H7 (cell line): Measurements from ENCODE around the gene CRYBG3. TPM values are rescaled to one million over a fixed set of nuclear protein-coding genes. Genes with fewer than 3 reads are reported as not detected.
"Not testable (repeated sequence)": the region's sequence is repeated elsewhere in the genome, so short reads cannot be mapped to it uniquely, and the experiment has no call there.

Experiments
- DNase-seq: peaks from one replicate; pipeline ENCODE4 v3.0.0; 2012
- H3K27me3 ChIP-seq: 2 replicates; pipeline ENCODE4 v1.6.0; 2011; ENCODE audit warnings: mild to moderate bottlenecking, low read length; ENCODE audit not compliant: control insufficient read depth, insufficient read depth
- H3K36me3 ChIP-seq: replicated peaks from 2 replicates; pipeline ENCODE4 v1.5.1; 2011; ENCODE audit warnings: low read length; ENCODE audit not compliant: control insufficient read depth, insufficient read depth
- H3K4me3 ChIP-seq: 2 replicates; pipeline ENCODE4 v1.5.1; 2011; ENCODE audit warnings: low read depth, mild to moderate bottlenecking, control low read depth, low read length, moderate library complexity; ENCODE audit not compliant: insufficient read depth
- total RNA-seq: library from RNA; depleted of rRNA; stranded (reverse); fragments of >200 nt; shearing (Covaris generic); gene quantifications from 2 replicates; pipeline ENCODE4 v1.2.3, GENCODE V29; 2014

The CRYBG3 gene
- total RNA-seq, 1 experiment from 2014 or later: 3.7 TPM

DNA sequence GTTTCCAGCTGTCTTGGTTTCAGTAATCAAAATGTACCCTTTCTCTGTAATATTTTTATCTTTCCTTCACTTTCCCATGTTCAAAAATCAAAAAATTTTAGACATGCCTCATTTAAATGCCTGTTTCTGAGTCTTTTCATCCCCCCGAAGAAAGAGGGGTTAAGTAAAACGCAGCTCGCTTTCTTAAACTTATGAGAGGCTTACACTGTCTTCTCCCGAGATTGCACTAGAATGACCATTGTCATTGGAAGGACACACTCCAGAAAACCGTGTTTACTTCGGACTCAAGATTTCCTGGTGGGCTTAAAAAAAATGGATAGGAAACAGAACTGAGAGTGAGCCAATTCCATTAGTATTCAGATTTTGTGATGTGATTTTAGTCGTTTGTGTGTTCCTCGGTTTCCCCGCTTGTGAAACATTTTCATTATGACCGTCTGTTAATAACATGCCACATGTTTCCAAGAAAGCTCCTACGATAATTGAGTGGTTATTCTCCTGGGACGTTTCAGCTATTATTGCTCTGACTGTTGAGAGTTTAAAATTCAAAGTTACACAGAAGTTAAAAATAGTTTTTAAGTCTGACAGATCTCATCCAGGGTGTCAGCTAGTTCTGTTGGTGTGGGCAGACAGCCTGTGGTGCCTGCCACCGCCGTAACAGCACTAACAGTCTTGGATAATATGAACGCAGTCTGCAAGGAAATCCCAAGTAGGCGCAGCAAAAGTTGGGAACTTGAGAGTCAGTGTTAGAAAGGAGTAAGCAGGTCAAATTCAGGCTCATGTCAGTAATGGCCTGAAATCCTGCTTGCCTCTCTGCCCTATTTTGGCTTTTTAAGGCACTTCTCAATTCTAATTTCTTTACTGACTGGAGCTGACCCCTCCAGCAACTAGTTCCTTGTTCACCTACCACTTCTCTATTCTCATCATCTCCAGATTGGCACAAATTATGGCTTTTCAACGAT lies 1.5 kb downstream of the CRYBG3 start:
- peak overlapping the region; percentile 77; the same call in 1 of the 2 replicates for H3K4me3 ChIP-seq
- peaks cover 33% of the 10 kb centered on the region for H3K27me3 ChIP-seq
- no peak for DNase-seq
- H3K36me3 ChIP-seq: no peaks in the 10 kb centered on the region

DNA sequence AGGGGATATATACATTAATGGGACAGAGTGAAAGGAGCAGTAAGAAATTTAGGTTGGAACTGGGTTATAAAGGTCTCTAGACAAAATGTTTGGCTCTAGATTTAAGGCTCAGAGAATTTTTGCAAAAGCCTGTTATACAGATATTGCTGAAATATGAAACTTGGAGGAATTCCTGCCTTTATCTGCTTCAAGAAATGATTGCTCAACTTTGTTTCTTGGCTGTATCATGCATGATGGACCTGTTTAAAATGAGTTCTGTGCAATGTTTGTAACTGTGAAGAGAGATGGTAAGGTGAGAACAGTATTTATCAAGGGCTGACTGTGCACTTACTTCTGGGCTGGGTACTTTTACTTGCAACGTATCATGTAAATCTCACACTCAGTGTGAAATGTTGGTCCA lies 3.3 kb downstream of the CRYBG3 start:
- H3K4me3 ChIP-seq: no peak overlapping the region
- DNase-seq: no peak
- H3K36me3 ChIP-seq: no peaks in the 10 kb centered on the region
- peaks cover 32% of the 10 kb centered on the region for H3K27me3 ChIP-seq

DNA sequence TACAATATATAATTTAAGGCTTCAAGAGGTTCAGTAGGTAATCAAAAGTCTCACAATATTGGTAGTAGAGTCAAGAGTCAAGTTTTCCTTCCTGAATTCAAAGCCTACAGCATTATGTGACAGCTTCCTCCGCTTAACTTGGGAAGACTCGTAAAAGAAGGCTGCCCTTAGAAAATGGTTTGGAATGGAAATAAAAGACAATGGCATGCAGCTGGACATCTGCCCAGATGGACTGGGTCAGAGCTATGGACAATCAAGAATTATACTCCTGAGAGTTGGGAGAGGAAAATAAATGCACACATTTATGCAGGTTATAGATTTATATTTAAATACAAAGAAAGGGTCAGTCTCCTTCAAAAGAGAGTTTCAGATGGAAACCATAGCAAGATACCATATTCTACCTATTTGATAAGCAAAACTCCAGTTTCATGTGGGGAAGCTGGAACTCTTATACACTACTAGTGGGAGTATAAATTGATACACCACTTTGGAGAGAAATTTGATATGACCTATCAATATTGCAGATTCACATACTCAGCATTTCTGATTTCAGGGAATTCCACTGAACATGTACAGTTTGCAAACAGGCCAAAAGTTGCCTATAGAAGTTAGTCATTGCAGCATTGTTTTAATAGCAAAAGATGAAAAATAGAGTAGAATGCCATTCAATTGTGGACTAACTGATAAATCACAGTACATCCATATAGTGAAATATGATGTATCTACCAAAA lies 6.1 kb downstream of the CRYBG3 start:
- DNase-seq: no peak

DNA sequence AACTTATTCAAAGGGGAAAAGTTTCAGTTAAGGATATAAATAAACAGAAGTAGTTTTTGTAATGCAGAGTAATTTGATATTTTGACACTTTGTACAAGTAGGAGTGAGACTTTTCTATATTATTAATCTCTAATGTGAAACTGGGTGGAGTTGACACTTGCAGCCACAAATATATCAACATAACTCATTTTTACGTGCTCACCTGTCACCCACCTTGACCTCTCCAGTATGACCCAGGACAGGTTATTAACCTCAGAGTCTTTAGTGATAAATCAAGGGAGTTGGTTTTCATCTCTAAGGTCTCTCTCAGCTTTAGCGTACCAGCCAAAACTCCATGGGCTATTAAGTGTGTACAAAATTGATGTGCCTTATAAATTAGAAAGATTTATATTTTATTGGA lies 7.4 kb downstream of the CRYBG3 start:
- no peak overlapping the region for H3K4me3 ChIP-seq
- H3K36me3 ChIP-seq: no peaks in the 10 kb centered on the region
- no peak for DNase-seq
- H3K27me3 ChIP-seq: no peaks in the 10 kb centered on the region

More for the DNA sequence above, 6.1 kb downstream of the CRYBG3 start:
- no peaks in the 10 kb centered on the region for H3K36me3 ChIP-seq
- H3K27me3 ChIP-seq: peaks cover 8% of the 10 kb centered on the region
- H3K4me3 ChIP-seq: no peak overlapping the region

DNA sequence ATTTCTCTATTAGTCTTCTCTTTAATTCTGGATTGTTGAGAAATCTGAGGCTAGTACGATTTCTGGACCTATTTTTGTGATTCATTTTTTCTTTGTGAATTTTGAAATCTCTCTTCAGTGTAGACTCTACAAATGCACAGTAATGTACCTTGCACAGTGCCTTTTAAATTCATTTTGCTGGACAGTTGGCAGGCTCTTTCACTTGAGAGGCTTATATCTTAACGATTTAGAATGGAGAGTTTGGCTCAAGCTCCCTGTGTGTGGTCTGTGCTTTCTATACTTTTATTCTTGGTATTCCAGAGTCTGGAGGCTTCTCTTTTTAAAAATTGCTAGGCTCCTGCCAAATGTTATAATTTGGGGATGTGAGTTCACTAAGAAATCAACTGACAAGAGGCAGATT lies 8.8 kb downstream of the CRYBG3 start:
- Histone ChIP-seq H3K4me3 (no peak overlapping the region), H3K27me3 (no peaks in the 10 kb centered on the region), H3K36me3 (no peaks in the 10 kb centered on the region)
- DNase-seq: no peak

DNA sequence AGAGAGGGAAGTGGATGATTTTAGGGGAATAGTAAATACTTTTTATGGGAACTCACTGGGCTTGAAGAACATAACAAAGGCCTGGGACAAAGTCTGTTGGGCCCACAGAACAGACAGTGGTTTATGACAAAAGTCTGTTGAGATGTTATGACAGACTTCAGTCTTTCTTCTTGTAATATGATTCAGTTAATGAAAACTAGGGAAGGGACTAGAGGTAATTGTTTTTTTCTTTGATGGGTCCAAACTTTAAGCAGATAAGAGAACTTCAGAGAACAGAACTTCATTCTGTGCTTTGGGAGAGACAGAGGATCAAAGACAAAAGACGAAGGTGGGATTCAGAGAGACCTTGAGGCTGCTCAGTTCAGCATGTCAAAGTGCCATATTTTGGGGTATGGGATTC lies 9.3 kb downstream of the CRYBG3 start:
- Histone ChIP-seq H3K36me3 (no peaks in the 10 kb centered on the region), H3K4me3 (no peak overlapping the region), H3K27me3 (no peaks in the 10 kb centered on the region)
- no peak for DNase-seq

DNA sequence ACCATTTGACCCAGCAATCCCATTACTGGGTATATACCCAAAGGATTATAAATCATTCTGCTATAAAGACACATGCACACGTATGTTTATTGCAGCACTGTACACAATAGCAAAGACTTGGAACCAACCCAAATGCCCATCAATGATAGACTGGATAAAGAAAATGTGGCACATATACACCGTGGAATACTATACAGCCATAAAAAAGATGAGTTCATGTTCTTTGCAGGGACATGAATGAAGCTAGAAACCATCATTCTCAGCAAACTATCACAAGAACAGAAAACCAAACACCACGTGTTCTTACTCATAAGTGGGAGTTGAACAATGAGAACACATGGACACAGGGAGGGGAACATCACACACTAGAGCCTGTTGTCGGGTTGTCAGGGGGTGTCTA lies 11.4 kb downstream of the CRYBG3 start:
- not testable (repeated sequence) for H3K36me3 ChIP-seq, H3K27me3 ChIP-seq, DNase-seq, H3K4me3 ChIP-seq

DNA sequence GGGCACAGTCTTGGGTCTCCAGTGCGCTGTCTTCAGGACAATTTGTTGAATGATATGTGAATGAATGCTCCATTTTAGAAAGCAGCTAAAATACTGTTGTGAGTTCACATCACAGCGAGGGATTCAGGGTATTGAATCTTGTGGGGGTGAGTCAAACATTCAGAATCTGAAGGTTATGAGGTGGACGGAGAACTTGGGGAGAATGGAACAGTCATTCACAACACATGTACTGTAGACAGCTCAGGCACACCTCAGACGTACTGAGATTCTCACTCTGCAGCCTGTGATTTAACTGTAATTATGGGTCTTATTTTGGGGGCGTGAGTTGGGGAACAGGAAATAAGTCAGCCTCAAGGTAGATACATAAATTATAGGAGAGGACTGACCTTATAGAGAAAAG lies 13.9 kb downstream of the CRYBG3 start:
- no peaks in the 10 kb centered on the region for H3K36me3 ChIP-seq
- no peaks in the 10 kb centered on the region for H3K27me3 ChIP-seq
- H3K4me3 ChIP-seq: no peak overlapping the region
- no peak for DNase-seq

DNA sequence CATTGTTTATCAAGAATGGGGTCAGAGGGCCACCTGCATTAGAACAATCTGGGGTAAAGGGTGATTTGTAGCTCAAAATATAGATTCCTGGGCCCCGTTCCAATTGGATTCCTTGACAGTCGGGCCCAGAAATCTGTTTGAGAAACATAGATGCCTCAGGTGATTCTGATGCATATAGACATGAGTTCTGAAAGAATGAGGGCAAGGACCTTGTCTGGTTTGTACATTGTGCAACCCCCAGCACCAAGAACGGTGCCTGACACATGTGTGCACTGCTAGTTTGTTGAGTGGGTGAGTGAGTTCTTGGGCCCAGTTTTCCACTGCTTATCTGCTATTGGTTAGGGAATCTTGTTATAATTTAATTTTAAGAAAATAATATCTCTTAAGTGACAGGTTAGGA lies 16.6 kb downstream of the CRYBG3 start:
- H3K27me3 ChIP-seq: no peaks in the 10 kb centered on the region
- H3K36me3 ChIP-seq: no peaks in the 10 kb centered on the region
- H3K4me3 ChIP-seq: no peak overlapping the region
- no peak for DNase-seq

DNA sequence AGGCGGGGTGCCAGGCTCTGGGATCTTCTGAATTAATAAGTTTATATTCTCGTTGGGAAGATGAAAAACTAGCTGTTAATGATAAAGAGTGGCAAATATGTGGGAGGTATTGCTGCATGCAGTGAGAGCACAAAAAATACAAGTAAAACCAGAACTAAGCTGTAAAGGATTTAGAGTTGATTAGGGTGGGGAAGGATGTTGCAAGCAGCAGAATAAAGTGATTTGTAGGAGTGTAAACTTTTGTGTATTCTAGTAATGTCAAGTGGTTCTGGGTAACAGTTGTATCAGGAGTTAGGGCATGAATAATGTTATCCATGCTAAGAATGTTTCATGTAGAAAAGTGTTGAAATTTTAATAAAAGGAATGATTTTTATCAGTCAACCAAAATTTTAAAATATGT lies 18.1 kb downstream of the CRYBG3 start:
- H3K27me3 ChIP-seq: no peaks in the 10 kb centered on the region
- H3K36me3 ChIP-seq: no peaks in the 10 kb centered on the region
- no peak overlapping the region for H3K4me3 ChIP-seq
- DNase-seq: no peak

DNA sequence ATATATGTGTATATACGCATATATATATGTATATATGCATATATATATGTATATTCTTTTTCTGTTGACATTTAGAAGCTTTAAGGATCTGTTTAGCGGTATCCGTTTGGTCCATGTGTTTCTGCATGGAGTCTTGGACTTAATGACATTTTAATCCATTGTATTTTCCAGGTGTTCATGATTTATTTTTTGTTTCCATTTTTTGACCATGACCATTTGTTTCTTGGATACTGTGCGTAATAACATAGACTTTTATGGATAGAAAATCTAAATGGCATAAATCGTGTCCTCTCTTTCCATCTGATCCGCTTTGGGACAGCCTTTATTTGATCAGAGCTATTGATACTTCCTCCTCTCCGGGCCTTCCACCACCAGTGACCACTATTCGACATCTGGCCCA lies 19.5 kb downstream of the CRYBG3 start:
- DNase-seq: no peak
- Histone ChIP-seq H3K27me3 (no peaks in the 10 kb centered on the region), H3K4me3 (no peak overlapping the region), H3K36me3 (no peaks in the 10 kb centered on the region)

DNA sequence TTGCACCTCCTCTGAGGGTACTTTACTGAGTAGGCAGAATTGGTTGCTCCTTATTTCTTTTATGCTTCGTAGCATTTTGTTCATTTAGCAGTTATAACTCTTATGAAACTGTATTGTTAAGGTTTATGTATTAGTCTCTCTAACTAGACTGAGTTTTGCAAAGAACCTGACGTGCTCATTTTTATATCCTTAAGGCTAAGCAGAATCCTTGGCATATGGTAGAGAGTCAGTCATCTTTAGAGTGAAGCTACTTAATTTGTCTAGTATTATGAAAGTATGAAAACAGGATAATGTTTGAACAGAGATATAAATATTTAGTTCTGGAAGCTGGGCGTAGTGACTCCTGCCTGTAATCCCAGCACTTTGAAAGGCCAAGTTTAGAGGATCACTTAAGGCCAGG lies 20.1 kb downstream of the CRYBG3 start:
- Histone ChIP-seq H3K4me3 (no peak overlapping the region), H3K27me3 (no peaks in the 10 kb centered on the region), H3K36me3 (no peaks in the 10 kb centered on the region)
- no peak for DNase-seq

DNA sequence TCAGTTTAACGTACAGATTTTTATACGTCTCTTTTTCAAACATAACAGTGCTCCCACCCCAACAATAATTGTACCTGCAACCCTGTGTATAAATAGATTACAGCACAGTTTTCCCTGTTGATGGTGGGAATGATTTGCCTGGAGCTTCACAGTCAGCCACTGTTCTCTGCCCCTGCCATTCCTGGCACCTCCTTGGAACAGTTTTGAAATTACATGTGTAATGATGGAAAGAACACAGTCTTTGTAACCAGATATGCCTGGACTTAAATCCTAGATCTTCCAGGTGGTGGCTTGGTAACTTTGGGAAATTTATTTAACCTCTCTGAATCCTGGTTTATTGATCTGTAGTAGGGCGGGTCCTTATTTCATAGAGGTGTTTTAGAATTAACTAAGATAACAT lies 27.0 kb downstream of the CRYBG3 start:
- no peak for DNase-seq
- no peaks in the 10 kb centered on the region for H3K36me3 ChIP-seq
- H3K4me3 ChIP-seq: no peak overlapping the region
- H3K27me3 ChIP-seq: no peaks in the 10 kb centered on the region

DNA sequence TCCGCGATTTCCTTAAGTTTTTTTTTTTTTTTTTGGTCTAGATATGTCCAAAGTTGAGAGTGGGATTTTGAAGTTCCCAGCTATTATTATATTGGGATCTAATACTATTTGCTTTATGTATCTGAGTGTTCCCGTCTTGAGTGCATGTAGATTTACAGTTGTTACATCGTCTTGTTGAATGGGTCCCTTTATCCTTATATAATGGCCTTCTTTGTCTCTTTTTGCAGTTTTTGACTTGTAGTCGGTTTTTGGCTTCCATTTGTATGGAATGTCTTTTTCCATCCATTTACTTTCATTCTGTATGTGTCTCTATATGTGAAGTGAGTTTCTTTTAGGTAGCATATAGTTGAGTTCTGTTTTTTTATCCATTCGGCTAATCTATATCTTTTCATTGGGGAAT lies 35.6 kb downstream of the CRYBG3 start:
- H3K27me3 ChIP-seq: no peaks in the 10 kb centered on the region
- no peak overlapping the region for H3K4me3 ChIP-seq
- H3K36me3 ChIP-seq: no peaks in the 10 kb centered on the region
- no peak for DNase-seq

DNA sequence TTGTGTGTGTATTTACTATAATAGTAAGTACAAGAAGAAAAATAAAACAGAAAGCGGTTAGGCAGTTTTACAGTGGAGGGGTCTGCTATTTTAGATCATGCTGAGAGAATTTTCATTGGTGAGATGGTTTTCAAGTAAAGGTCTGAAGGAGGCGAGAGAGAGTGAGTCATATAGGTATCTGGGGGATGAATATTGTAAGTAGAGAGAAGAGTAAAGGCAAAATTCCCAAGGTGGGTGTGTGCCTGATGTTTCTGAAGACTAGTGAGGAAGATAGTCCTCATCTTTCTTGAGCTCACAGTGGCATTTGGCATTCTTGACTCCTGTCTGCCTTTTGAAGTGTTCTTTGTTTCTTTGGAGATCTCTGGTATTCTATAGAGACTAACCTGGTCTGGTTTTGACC lies 38.6 kb downstream of the CRYBG3 start:
- Histone ChIP-seq H3K27me3 (no peaks in the 10 kb centered on the region), H3K4me3 (no peak overlapping the region), H3K36me3 (no peaks in the 10 kb centered on the region)
- DNase-seq: no peak
